K562 (cell line): Measurements from ENCODE around the gene CFAP70. TPM values are rescaled to one million over a fixed set of nuclear protein-coding genes. Genes with fewer than 3 reads are reported as not detected.

Experiments
- ATAC-seq: fragments of 200-7000 bp; cut with Tn5 transposase; 3 replicates; pipeline ENCODE4 v1.9.1; 2020; ENCODE audit warnings: moderate library complexity
- BruUV-seq: library from RNA; stranded (reverse); fragments of 400-500 nt; replicated peaks from 2 replicates; lab custom pipeline; 2021; lab: Mats Ljungman, UMichigan
- CTCF ChIA-PET: fragments of 300-600 bp; formaldehyde crosslinking; extraction: SDS; loops from one replicate; lab custom pipeline; 2021; ENCODE audit warnings: low intra/inter-chr PET ratio; lab: Yijun Ruan, JAX
- POLR2A ChIA-PET: fragments of 300-600, 350-650 bp; sonication (Branson Sonifier 250); formaldehyde crosslinking; extraction: SDS; loops from one replicate; lab custom pipeline; 2021; ENCODE audit warnings: antibody characterized with exemption, inconsistent platforms; lab: Yijun Ruan, JAX
- DNase-seq, 4 experiments: peaks; one replicate each; pipeline versions ENCODE4 v3.0.0 to v3.0.0-alpha.2; 2011 to 2018; ENCODE audit warnings: low spot score in 3 of 4, mixed read lengths in 3 of 4; ENCODE audit errors: extremely low read depth in 1 of 4
- FAIRE-seq: peaks from 2 replicates; lab custom pipeline; 2011; peaks lifted over from hg19 to GRCh38; lab: Jason Lieb, UNC
- H2AFZ ChIP-seq: 2 replicates; pipeline ENCODE4 v1.6.0; 2011; ENCODE audit warnings: low read depth, low read length, control low read depth, inconsistent platforms
- H3K27ac ChIP-seq: fragments of 200-600 bp; 3 replicates; pipeline ENCODE4 v1.8.0; 2011; ENCODE audit warnings: low read depth, mild to moderate bottlenecking, control low read depth, inconsistent platforms, low read length, moderate library complexity, mixed read lengths; ENCODE audit errors: extremely low read depth
- H3K27me3 ChIP-seq, 2 experiments: fragments of 300-600 bp in 1 of 2; 2 replicates in 1 of 2; 3 replicates in 1 of 2; pipeline versions ENCODE4 v1.6.0 to v1.8.0; 2011; ENCODE audit warnings: inconsistent platforms in 2 of 2, low read length in 2 of 2, mild to moderate bottlenecking in 1 of 2, mixed read lengths in 1 of 2, moderate library complexity in 1 of 2; ENCODE audit not compliant: control insufficient read depth in 2 of 2, insufficient read depth in 2 of 2
- H3K36me3 ChIP-seq: fragments of 300-600 bp; 3 replicates; pipeline ENCODE4 v1.8.0; 2011; ENCODE audit warnings: mild to moderate bottlenecking, low read length, inconsistent platforms; ENCODE audit not compliant: control insufficient read depth, insufficient read depth
- H3K4me1 ChIP-seq, 2 experiments: fragments of 200-600 bp in 1 of 2; replicated peaks in 1 of 2; 2 replicates in 1 of 2; 3 replicates in 1 of 2; pipeline versions ENCODE4 v1.5.1 to v1.8.0; 2011; ENCODE audit warnings: inconsistent platforms in 2 of 2, low read length in 2 of 2, mild to moderate bottlenecking in 1 of 2, mixed read lengths in 1 of 2, moderate library complexity in 1 of 2; ENCODE audit not compliant: control insufficient read depth in 2 of 2, insufficient read depth in 2 of 2
- H3K4me2 ChIP-seq: 2 replicates; pipeline ENCODE4 v1.6.1; 2011; ENCODE audit warnings: low read length, control low read depth, inconsistent platforms, mixed read lengths; ENCODE audit not compliant: insufficient read depth
- H3K4me3 ChIP-seq: fragments of 200-600 bp; sonication (generic), shearing (Covaris generic); 2 replicates; pipeline ENCODE4 v1.5.1; 2016; ENCODE audit warnings: control low read depth, inconsistent platforms
- H3K79me2 ChIP-seq: fragments of 200-600 bp; 3 replicates; pipeline ENCODE4 v1.8.0; 2011; ENCODE audit warnings: low read length, inconsistent platforms; ENCODE audit not compliant: control insufficient read depth, insufficient read depth
- H3K9ac ChIP-seq, 2 experiments: 2 replicates each; pipeline versions ENCODE4 v1.6.0 to v1.6.1; 2011; ENCODE audit warnings: low read depth in 2 of 2, low read length in 2 of 2, control low read depth in 1 of 2, inconsistent platforms in 1 of 2, mild to moderate bottlenecking in 1 of 2, mixed read lengths in 1 of 2; ENCODE audit not compliant: insufficient read depth in 1 of 2
- H3K9me1 ChIP-seq: one replicate; pipeline ENCODE4 v1.6.0; 2011; ENCODE audit warnings: inconsistent platforms, mild to moderate bottlenecking, low read length, moderate library complexity; ENCODE audit not compliant: control insufficient read depth, insufficient read depth
- H3K9me3 ChIP-seq: replicated peaks from 2 replicates; pipeline ENCODE4 v1.5.1; 2011; ENCODE audit warnings: low read depth, low read length, inconsistent platforms; ENCODE audit not compliant: control insufficient read depth, insufficient read depth
- H4K20me1 ChIP-seq: replicated peaks from 2 replicates; pipeline ENCODE4 v1.6.1; 2011; ENCODE audit warnings: low read length, inconsistent platforms, mixed read lengths; ENCODE audit not compliant: control insufficient read depth, insufficient read depth
- CHD2 ChIP-seq: IDR thresholded peaks from 2 replicates; pipeline ENCODE4 v1.6.1; 2011; ENCODE audit warnings: low read depth, low read length
- HMG20A ChIP-seq: fragments of 450-650 bp; formaldehyde crosslinking; conservative IDR thresholded peaks from 2 replicates; pipeline ENCODE4 v1.4.0; 2020; ENCODE audit warnings: mild to moderate bottlenecking, mixed read lengths
- NFXL1 ChIP-seq: fragments of 450-650 bp; formaldehyde crosslinking; IDR thresholded peaks from 2 replicates; pipeline ENCODE4 v1.4.0; 2021; ENCODE audit warnings: mild to moderate bottlenecking
- RBM39 ChIP-seq: fragments of 200-400 bp; formaldehyde crosslinking; optimal IDR thresholded peaks from 2 replicates; pipeline ENCODE3; 2018; ENCODE audit warnings: low read depth, low read length
- ZFP36 ChIP-seq: fragments of 150-350 bp; IDR thresholded peaks from 2 replicates; pipeline ENCODE4 v1.6.1; 2018; ENCODE audit warnings: low read length, low read depth; ENCODE audit not compliant: partially characterized antibody
- ZFPM2 ChIP-seq: fragments of 250-450 bp; sonication (Bioruptor Pico); IDR thresholded peaks from 2 replicates; pipeline ENCODE4 v1.5.1; 2022; ENCODE audit warnings: mild to moderate bottlenecking
- ZNF41 ChIP-seq: fragments of 250-450 bp; sonication (Bioruptor Pico); conservative IDR thresholded peaks from 2 replicates; pipeline ENCODE4 v1.4.0; 2020; ENCODE audit warnings: mild to moderate bottlenecking
- ZNF696 ChIP-seq: fragments of 250-450 bp; sonication (Bioruptor Pico); conservative IDR thresholded peaks from 2 replicates; pipeline ENCODE4 v1.4.0; 2020; ENCODE audit warnings: mild to moderate bottlenecking, moderate library complexity
- WGBS: fragments of 100-300 bp; shearing (Covaris generic); methylation state at CpG from one replicate; pipeline ENCODE4 v1.1.6; 2016; ENCODE audit warnings: low coverage, mixed read lengths; ENCODE audit not compliant: insufficient coverage; ENCODE audit errors: missing lambda C conversion rate; 5-methylcytosine and 5-hydroxymethylcytosine counted together
- in situ Hi-C: fragments of 300-500 bp; cut with MboI; formaldehyde crosslinking; loops from 4 replicates; pipeline ENCODE4 v1.15.0; 2018; ENCODE audit warnings: inconsistent platforms, mixed read lengths
- intact Hi-C: fragments of 100-400 bp; cut with micrococcal nuclease; formaldehyde crosslinking; loops from 2 replicates; pipeline ENCODE4 v1.14.2; 2022
- polyA plus RNA-seq, 8 experiments: library from polyadenylated mRNA; depleted of rRNA in 4 of 8; stranded (reverse) in 5 of 8; unstranded in 3 of 8; fragments of >200 nt; fragmentation: Nextera tagmentation in 2 of 8; fragmentation: Illumina TruSeq in 1 of 8; extraction: Ambion mirVana in 2 of 8; extraction: Trizol in 1 of 8; gene quantifications; 2 replicates each; pipeline versions ENCODE4 v1.2.1 to v1.2.3, GENCODE V29; 2011 to 2014; ENCODE audit warnings: inconsistent platforms in 1 of 8, missing spikeins in 1 of 8
- total RNA-seq, 7 experiments: library from RNA; depleted of rRNA in 6 of 7; stranded (reverse); fragments of >200 nt in 6 of 7; fragmentation: Illumina TruSeq in 2 of 7; extraction: Trizol in 2 of 7; gene quantifications; 2 replicates each; pipeline versions ENCODE4 v1.2.1 to v1.2.3, GENCODE V29; 2011 to 2021; ENCODE audit warnings: low replicate concordance in 1 of 7
- TF ChIP-seq, protein P1 (sequence below), 2 experiments: fragments of 450-650 bp; IDR thresholded peaks; 2 replicates each; pipeline ENCODE4 v1.6.1; 2016
- TF ChIP-seq, protein P2 (sequence below), 2 experiments: IDR thresholded peaks in 1 of 2; conservative IDR thresholded peaks in 1 of 2; 2 replicates each; pipeline ENCODE4 v1.6.1; 2016; ENCODE audit warnings: low read depth in 2 of 2, mild to moderate bottlenecking in 1 of 2, missing compliant biosample characterization in 1 of 2, missing genetic modification characterization in 1 of 2, moderate library complexity in 1 of 2
- TF ChIP-seq, protein P3 (sequence below): sonication (generic); formaldehyde crosslinking; IDR thresholded peaks from 2 replicates; pipeline ENCODE4 v1.8.0; 2023; ENCODE audit warnings: missing genetic modification reagents, mild to moderate bottlenecking, borderline replicate concordance

The CFAP70 gene
- total and polyA plus RNA-seq, 9 of the 15 experiments (the other 6 are each of a cell fraction or from before 2014, with no cell fraction given) = 0.27 to 1.6 (median 0.86) TPM

GRCh38 chr10:73244866-73245477 lies 113.7 kb downstream of the CFAP70 start:
- Histone ChIP-seq H3K4me2 (peak overlapping the region; percentile 91), H3K79me2 (peaks cover 87% of the 10 kb centered on the region), H2AFZ (no peak overlapping the region), H3K9ac (peak overlapping the region; percentile 78 to 94; a peak in 3 of 4 replicates), H3K27ac (peak overlapping the region; percentile 95), H3K4me1 (peaks cover 3 to 35% of the 10 kb centered on the region in 2 experiments; a peak in 4 of 5 replicates), H4K20me1 (0 out of 2 replicates have a peak, but pooled peaks cover 9% of the 10 kb centered on the region), H3K4me3 (peak overlapping the region; percentile 65), H3K27me3 (no peaks in the 10 kb centered on the region), H3K9me1 (no peaks in the 10 kb centered on the region), H3K36me3 (peaks cover 79% of the 10 kb centered on the region), H3K9me3 (no peaks in the 10 kb centered on the region)
- ATAC-seq (peak; percentile 58), FAIRE-seq (peak; percentile 96), DNase-seq (peak; percentile 44 to 95 (median 68))
- in situ Hi-C loops (no loop called here), intact Hi-C loops (loop anchor here (5.0 kb wide), 6 partner anchors 122 to 397 kb away; partner anchors contain the start of genes ANXA7, MYOZ1, P4HA1 and PPP3CB)
- WGBS = 1% methylated on average over 8 of the region's 8 CpGs
- no TSS peak for BruUV-seq
- CTCF ChIA-PET = interaction anchor here (0.6 to 0.7 kb wide), 2 partner anchors 115 to 695 kb away, joined by 3 read pairs; no protein-coding TSS in a partner anchor
- POLR2A ChIA-PET = interaction anchor here (0.6 to 5.4 kb wide), 12 partner anchors 9 to 513 kb away, joined by 3 to 66 read pairs (median 4); no protein-coding TSS in a partner anchor
- TF ChIP-seq RBM39 (no peak), ZNF41 (CRISPR knock-in tag) (no peak), CHD2 (no peak), ZFPM2 (CRISPR knock-in tag) (no peak), ZNF696 (CRISPR knock-in tag) (no peak), ZFP36 (peak; percentile 66), HMG20A (CRISPR knock-in tag) (no peak), NFXL1 (CRISPR knock-in tag) (no peak)
- TF ChIP-seq, protein P1, sequence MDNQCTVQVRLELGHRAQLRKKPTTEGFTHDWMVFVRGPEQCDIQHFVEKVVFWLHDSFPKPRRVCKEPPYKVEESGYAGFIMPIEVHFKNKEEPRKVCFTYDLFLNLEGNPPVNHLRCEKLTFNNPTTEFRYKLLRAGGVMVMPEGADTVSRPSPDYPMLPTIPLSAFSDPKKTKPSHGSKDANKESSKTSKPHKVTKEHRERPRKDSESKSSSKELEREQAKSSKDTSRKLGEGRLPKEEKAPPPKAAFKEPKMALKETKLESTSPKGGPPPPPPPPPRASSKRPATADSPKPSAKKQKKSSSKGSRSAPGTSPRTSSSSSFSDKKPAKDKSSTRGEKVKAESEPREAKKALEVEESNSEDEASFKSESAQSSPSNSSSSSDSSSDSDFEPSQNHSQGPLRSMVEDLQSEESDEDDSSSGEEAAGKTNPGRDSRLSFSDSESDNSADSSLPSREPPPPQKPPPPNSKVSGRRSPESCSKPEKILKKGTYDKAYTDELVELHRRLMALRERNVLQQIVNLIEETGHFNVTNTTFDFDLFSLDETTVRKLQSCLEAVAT (IDR thresholded peaks at IDR 0.05) = peak; percentile 13 to 43; a peak in 2 of 4 replicates
- TF ChIP-seq, protein P2, sequence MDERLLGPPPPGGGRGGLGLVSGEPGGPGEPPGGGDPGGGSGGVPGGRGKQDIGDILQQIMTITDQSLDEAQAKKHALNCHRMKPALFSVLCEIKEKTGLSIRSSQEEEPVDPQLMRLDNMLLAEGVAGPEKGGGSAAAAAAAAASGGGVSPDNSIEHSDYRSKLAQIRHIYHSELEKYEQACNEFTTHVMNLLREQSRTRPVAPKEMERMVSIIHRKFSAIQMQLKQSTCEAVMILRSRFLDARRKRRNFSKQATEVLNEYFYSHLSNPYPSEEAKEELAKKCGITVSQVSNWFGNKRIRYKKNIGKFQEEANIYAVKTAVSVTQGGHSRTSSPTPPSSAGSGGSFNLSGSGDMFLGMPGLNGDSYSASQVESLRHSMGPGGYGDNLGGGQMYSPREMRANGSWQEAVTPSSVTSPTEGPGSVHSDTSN (CRISPR knock-in tag; IDR thresholded peaks at IDR 0.05; ENCODE audit: low read depth) = peak; percentile 43; the same call in 1 of the 2 replicates
- TF ChIP-seq, protein P2 (tag; conservative IDR thresholded peaks at IDR 0.05; ENCODE audit: low read depth) = peak; percentile 93
- TF ChIP-seq, protein P3, sequence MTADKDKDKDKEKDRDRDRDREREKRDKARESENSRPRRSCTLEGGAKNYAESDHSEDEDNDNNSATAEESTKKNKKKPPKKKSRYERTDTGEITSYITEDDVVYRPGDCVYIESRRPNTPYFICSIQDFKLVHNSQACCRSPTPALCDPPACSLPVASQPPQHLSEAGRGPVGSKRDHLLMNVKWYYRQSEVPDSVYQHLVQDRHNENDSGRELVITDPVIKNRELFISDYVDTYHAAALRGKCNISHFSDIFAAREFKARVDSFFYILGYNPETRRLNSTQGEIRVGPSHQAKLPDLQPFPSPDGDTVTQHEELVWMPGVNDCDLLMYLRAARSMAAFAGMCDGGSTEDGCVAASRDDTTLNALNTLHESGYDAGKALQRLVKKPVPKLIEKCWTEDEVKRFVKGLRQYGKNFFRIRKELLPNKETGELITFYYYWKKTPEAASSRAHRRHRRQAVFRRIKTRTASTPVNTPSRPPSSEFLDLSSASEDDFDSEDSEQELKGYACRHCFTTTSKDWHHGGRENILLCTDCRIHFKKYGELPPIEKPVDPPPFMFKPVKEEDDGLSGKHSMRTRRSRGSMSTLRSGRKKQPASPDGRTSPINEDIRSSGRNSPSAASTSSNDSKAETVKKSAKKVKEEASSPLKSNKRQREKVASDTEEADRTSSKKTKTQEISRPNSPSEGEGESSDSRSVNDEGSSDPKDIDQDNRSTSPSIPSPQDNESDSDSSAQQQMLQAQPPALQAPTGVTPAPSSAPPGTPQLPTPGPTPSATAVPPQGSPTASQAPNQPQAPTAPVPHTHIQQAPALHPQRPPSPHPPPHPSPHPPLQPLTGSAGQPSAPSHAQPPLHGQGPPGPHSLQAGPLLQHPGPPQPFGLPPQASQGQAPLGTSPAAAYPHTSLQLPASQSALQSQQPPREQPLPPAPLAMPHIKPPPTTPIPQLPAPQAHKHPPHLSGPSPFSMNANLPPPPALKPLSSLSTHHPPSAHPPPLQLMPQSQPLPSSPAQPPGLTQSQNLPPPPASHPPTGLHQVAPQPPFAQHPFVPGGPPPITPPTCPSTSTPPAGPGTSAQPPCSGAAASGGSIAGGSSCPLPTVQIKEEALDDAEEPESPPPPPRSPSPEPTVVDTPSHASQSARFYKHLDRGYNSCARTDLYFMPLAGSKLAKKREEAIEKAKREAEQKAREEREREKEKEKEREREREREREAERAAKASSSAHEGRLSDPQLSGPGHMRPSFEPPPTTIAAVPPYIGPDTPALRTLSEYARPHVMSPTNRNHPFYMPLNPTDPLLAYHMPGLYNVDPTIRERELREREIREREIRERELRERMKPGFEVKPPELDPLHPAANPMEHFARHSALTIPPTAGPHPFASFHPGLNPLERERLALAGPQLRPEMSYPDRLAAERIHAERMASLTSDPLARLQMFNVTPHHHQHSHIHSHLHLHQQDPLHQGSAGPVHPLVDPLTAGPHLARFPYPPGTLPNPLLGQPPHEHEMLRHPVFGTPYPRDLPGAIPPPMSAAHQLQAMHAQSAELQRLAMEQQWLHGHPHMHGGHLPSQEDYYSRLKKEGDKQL (CRISPR knock-in tag) = no peak
